GM06990 (cell line): Measurements from ENCODE around the gene AKAP6.
"Not testable (repeated sequence)": the region's sequence is repeated elsewhere in the genome, so short reads cannot be mapped to it uniquely, and the experiment has no call there.

ENCODE experiments used
- DNase-seq: peaks from one replicate; pipeline ENCODE4 v3.0.0-alpha.2; 2011; ENCODE audit not compliant: insufficient read length; ENCODE audit errors: extremely low read depth
- H3K27me3 ChIP-seq: replicated peaks from 2 replicates; pipeline ENCODE4 v1.6.0; 2011; ENCODE audit warnings: low read length; ENCODE audit not compliant: control insufficient read depth, insufficient read depth
- H3K36me3 ChIP-seq: 2 replicates; pipeline ENCODE4 v1.5.1; 2011; ENCODE audit warnings: low read length; ENCODE audit not compliant: control insufficient read depth, insufficient read depth
- H3K4me3 ChIP-seq: replicated peaks from 2 replicates; pipeline ENCODE4 v1.5.1; 2011; ENCODE audit warnings: low read depth, mild to moderate bottlenecking, control low read depth, low read length
- TF ChIP-seq, protein P1 (sequence below): IDR thresholded peaks from 2 replicates; pipeline ENCODE4 v1.5.1; 2011; ENCODE audit warnings: low read length, control low read depth, mild to moderate bottlenecking, inconsistent platforms; ENCODE audit not compliant: insufficient read depth, poor library complexity, severe bottlenecking

The AKAP6 gene

GRCh38 chr14:32383364-32384009 is 54.4 kb downstream of the AKAP6 start:
- no peak for DNase-seq

DNA sequence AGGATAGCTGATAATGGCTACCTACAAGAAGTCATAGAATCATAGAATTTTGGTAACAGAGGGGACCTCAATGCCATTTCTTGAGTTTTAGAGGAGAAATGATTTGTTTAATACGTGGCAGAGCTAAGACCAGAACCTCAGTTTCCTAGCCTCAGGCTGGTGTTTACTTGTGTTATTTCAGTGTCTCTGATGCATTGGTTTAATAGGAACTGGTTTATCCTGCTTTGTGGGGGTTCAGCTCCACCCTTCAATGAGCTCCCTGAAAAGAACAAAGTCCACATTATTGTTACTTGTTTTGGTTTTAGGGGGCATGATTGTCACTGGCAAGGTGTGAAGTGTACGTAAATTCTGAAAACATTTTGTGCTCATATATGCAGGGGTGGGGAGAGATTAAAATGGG is 55.4 kb downstream of the AKAP6 start:
- no peak overlapping the region for H3K4me3 ChIP-seq
- H3K36me3 ChIP-seq = no peaks in the 10 kb centered on the region
- TF ChIP-seq, protein P1, sequence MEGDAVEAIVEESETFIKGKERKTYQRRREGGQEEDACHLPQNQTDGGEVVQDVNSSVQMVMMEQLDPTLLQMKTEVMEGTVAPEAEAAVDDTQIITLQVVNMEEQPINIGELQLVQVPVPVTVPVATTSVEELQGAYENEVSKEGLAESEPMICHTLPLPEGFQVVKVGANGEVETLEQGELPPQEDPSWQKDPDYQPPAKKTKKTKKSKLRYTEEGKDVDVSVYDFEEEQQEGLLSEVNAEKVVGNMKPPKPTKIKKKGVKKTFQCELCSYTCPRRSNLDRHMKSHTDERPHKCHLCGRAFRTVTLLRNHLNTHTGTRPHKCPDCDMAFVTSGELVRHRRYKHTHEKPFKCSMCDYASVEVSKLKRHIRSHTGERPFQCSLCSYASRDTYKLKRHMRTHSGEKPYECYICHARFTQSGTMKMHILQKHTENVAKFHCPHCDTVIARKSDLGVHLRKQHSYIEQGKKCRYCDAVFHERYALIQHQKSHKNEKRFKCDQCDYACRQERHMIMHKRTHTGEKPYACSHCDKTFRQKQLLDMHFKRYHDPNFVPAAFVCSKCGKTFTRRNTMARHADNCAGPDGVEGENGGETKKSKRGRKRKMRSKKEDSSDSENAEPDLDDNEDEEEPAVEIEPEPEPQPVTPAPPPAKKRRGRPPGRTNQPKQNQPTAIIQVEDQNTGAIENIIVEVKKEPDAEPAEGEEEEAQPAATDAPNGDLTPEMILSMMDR = no peak
- no peak for DNase-seq
- no peaks in the 10 kb centered on the region for H3K27me3 ChIP-seq

More at GRCh38 chr14:32383364-32384009, 54.4 kb downstream of the AKAP6 start:
- H3K4me3 ChIP-seq = no peak overlapping the region
- H3K27me3 ChIP-seq = no peaks in the 10 kb centered on the region
- H3K36me3 ChIP-seq = no peaks in the 10 kb centered on the region
- TF ChIP-seq, protein P1 = no peak

- not testable (repeated sequence) for H3K36me3 ChIP-seq, H3K27me3 ChIP-seq, DNase-seq, H3K4me3 ChIP-seq
These were observed 58.2 kb downstream of the AKAP6 start for GRCh38 chr14:32387295-32387694.

DNA sequence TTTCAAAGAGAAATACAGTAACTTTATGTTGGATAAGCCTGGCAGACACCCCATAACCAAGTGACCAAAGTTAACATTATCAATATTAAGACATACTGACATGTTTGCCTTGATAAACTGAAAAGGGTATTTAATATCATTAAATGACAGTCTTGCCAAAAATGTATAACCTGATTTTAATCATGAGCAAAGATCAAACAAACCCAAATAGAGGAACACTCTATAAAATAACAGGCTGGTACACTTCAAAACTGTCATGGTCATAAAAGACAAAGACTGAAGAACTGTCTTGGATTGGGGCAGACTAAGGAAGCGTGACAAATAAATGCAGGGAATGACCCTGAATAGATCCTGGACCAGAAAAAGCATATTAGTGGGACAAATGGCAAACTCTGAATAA is 64.0 kb downstream of the AKAP6 start:
- Histone ChIP-seq H3K36me3 (no peaks in the 10 kb centered on the region), H3K27me3 (no peaks in the 10 kb centered on the region), H3K4me3 (no peak overlapping the region)
- DNase-seq = no peak
- TF ChIP-seq, protein P1 = no peak

DNA sequence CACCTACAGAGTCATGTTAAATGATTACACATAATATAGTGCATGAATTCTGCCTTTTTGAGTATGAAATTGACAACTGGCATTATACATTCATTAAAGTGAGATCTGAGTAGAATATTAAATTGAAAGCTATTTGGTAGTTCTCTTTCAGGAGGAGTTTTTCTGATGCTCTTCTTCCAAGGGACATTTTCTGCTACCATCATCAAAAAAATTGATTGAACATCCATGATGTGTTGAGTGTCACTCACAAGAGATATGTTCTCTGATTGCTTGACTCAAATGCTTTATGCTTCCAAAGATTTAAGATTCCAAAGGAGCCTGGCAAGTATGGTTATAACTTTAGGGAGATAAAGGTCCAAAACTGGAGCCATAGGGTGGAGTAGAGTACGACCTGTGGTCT is 64.9 kb downstream of the AKAP6 start:
- H3K4me3 ChIP-seq = no peak overlapping the region
- H3K27me3 ChIP-seq = no peaks in the 10 kb centered on the region
- H3K36me3 ChIP-seq = no peaks in the 10 kb centered on the region
- TF ChIP-seq, protein P1 = no peak
- DNase-seq = no peak

DNA sequence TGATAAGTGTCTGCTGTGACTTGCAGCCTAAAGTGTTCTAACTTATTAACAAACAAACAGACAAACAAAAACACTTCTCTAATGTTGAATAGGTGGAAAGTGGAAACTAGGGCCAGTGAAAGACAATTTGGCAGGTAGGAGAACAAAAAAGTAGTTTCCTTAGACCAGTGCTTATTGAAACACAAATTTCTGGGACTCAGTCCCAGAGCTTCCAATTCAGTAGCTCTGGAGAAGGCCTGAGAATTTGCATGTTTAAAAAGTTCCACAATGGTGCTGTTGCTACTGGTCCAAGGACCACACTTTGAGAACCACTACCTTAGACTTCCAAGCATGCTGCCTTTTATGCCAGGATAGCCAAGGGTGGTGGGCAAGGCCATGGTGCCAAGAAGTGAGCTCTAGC is 67.8 kb downstream of the AKAP6 start:
- H3K4me3 ChIP-seq = no peak overlapping the region
- TF ChIP-seq, protein P1 = no peak
- H3K36me3 ChIP-seq = no peaks in the 10 kb centered on the region
- no peaks in the 10 kb centered on the region for H3K27me3 ChIP-seq
- DNase-seq = no peak
